ENCODE measurements around the gene RABGAP1L.

- TF ChIP-seq, protein P1, sequence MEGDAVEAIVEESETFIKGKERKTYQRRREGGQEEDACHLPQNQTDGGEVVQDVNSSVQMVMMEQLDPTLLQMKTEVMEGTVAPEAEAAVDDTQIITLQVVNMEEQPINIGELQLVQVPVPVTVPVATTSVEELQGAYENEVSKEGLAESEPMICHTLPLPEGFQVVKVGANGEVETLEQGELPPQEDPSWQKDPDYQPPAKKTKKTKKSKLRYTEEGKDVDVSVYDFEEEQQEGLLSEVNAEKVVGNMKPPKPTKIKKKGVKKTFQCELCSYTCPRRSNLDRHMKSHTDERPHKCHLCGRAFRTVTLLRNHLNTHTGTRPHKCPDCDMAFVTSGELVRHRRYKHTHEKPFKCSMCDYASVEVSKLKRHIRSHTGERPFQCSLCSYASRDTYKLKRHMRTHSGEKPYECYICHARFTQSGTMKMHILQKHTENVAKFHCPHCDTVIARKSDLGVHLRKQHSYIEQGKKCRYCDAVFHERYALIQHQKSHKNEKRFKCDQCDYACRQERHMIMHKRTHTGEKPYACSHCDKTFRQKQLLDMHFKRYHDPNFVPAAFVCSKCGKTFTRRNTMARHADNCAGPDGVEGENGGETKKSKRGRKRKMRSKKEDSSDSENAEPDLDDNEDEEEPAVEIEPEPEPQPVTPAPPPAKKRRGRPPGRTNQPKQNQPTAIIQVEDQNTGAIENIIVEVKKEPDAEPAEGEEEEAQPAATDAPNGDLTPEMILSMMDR (conservative IDR thresholded peaks at IDR 0.05; ENCODE audit: low read length): no peak
- TF ChIP-seq EZH2phosphoT487 (IDR thresholded peaks at IDR 0.05; ENCODE audit: borderline replicate concordance): no peak
Observed at GRCh38 chr1:174376030-174376429, 216.7 kb downstream of the RABGAP1L start.
